GM12878 (cell line): Measurements from ENCODE around the gene MGAT5. TPM values are rescaled to one million over a fixed set of nuclear protein-coding genes. Genes with fewer than 3 reads are reported as not detected.

Experiments
- ATAC-seq: fragments of 200-7000 bp; cut with Tn5 transposase; 3 replicates; pipeline ENCODE4 v1.9.1; 2020; ENCODE audit warnings: mild to moderate bottlenecking, moderate library complexity
- BruUV-seq: library from RNA; stranded (reverse); fragments of 400-500 nt; replicated peaks from 2 replicates; lab custom pipeline; 2021; lab: Mats Ljungman, UMichigan
- CTCF ChIA-PET: fragments of 300-600 bp; sonication (Branson Sonifier 250); formaldehyde crosslinking; extraction: SDS; loops from one replicate; lab custom pipeline; 2021; ENCODE audit warnings: inconsistent platforms; lab: Yijun Ruan, JAX
- POLR2A ChIA-PET: fragments of 350-600 bp; formaldehyde crosslinking; extraction: SDS; loops from one replicate; lab custom pipeline; 2021; ENCODE audit warnings: inconsistent platforms; lab: Charles Lee
- RAD21 ChIA-PET: fragments of 300-600 bp; sonication (Branson Sonifier 250); formaldehyde crosslinking; loops from one replicate; lab custom pipeline; 2023; ENCODE audit warnings: antibody characterized with exemption; ENCODE audit not compliant: unreplicated experiment; lab: Charles Lee
- SMC1A ChIA-PET: fragments of 300-600 bp; sonication (Branson Sonifier 250); formaldehyde crosslinking; loops from one replicate; lab custom pipeline; 2023; ENCODE audit not compliant: unreplicated experiment, uncharacterized antibody; lab: Charles Lee
- DNase-seq: peaks from one replicate; pipeline ENCODE4 v3.0.0-alpha.2; 2011; ENCODE audit warnings: low read depth, low spot score
- FAIRE-seq: peaks from 3 replicates; lab custom pipeline; 2011; peaks lifted over from hg19 to GRCh38; lab: Jason Lieb, UNC
- H2AFZ ChIP-seq: 2 replicates; pipeline ENCODE4 v1.6.0; 2011; ENCODE audit warnings: low read depth, low read length, control low read depth; ENCODE audit not compliant: control insufficient read depth
- H3K27ac ChIP-seq: 2 replicates; pipeline ENCODE4 v1.5.1; 2011; ENCODE audit warnings: control low read depth; ENCODE audit not compliant: control insufficient read depth, insufficient read depth
- H3K27me3 ChIP-seq, 2 experiments: replicated peaks in 1 of 2; 2 replicates each; pipeline versions ENCODE4 v1.6.0 to v1.6.1; 2011; ENCODE audit warnings: low read length in 1 of 2; ENCODE audit not compliant: control insufficient read depth in 2 of 2, insufficient read depth in 2 of 2
- H3K36me3 ChIP-seq, 2 experiments: 2 replicates each; pipeline ENCODE4 v1.5.1; 2011; ENCODE audit warnings: low read length in 1 of 2; ENCODE audit not compliant: control insufficient read depth in 2 of 2, insufficient read depth in 2 of 2
- H3K4me1 ChIP-seq: 2 replicates; pipeline ENCODE4 v1.6.1; 2011; ENCODE audit warnings: mild to moderate bottlenecking, low read length, moderate library complexity, mixed read lengths; ENCODE audit not compliant: control insufficient read depth, insufficient read depth
- H3K4me2 ChIP-seq: 2 replicates; pipeline ENCODE4 v1.6.0; 2011; ENCODE audit warnings: control low read depth; ENCODE audit not compliant: control insufficient read depth, insufficient read depth
- H3K4me3 ChIP-seq: fragments of 200-600 bp; sonication (generic); 2 replicates; pipeline ENCODE4 v1.5.1; 2016
- H3K79me2 ChIP-seq: 2 replicates; pipeline ENCODE4 v1.6.0; 2011; ENCODE audit warnings: low read length; ENCODE audit not compliant: control insufficient read depth, insufficient read depth
- H3K9ac ChIP-seq: 2 replicates; pipeline ENCODE4 v1.8.0; 2011; ENCODE audit warnings: low read length, control low read depth, mixed read lengths; ENCODE audit not compliant: control insufficient read depth, insufficient read depth
- H3K9me3 ChIP-seq: replicated peaks from 3 replicates; pipeline ENCODE4 v1.5.1; 2011; ENCODE audit warnings: mild to moderate bottlenecking, low read length; ENCODE audit not compliant: control insufficient read depth, insufficient read depth
- H4K20me1 ChIP-seq: 2 replicates; pipeline ENCODE4 v1.6.0; 2011; ENCODE audit not compliant: control insufficient read depth, insufficient read depth
- CEBPZ ChIP-seq: fragments of 150-350 bp; IDR thresholded peaks from 2 replicates; pipeline ENCODE4 v1.6.1; 2016; ENCODE audit warnings: low read depth, low read length
- ZSCAN29 ChIP-seq: fragments of 450-650 bp; IDR thresholded peaks from 2 replicates; pipeline ENCODE4 v1.6.1; 2017; ENCODE audit warnings: mild to moderate bottlenecking, moderate library complexity
- WGBS: methylation state at CpG from one replicate; pipeline ENCODE4 v1.1.6; 2016; ENCODE audit warnings: low lambda C conversion rate; ENCODE audit not compliant: insufficient replicate concordance, insufficient coverage; ENCODE audit errors: missing lambda C conversion rate; 5-methylcytosine and 5-hydroxymethylcytosine counted together
- in situ Hi-C: fragments of 300-500 bp; cut with MboI; formaldehyde crosslinking; loops from 9 replicates; pipeline ENCODE4 v1.14.3; 2018; ENCODE audit warnings: mixed read lengths
- intact Hi-C: fragments of 100-400 bp; cut with micrococcal nuclease; formaldehyde crosslinking; loops from one replicate; pipeline ENCODE4 v1.14.2; 2022; ENCODE audit not compliant: unreplicated experiment
- polyA plus RNA-seq, 11 experiments: library from polyadenylated mRNA; depleted of rRNA in 4 of 11; unstranded in 6 of 11; stranded (reverse) in 5 of 11; fragments of >200 nt; fragmentation: Nextera tagmentation in 4 of 11; fragmentation: Illumina TruSeq in 1 of 11; extraction: Ambion mirVana in 4 of 11; extraction: Trizol in 1 of 11; gene quantifications; 1 replicate in 1 of 11; 2 replicates in 10 of 11; pipeline versions ENCODE4 v1.2.1 to v1.2.3, GENCODE V29; 2011 to 2016; ENCODE audit warnings: inconsistent platforms in 2 of 11, missing spikeins in 2 of 11, low read depth in 1 of 11
- total RNA-seq, 4 experiments: library from RNA; depleted of rRNA in 3 of 4; stranded (reverse); fragments of >200 nt in 3 of 4; fragmentation: Illumina TruSeq in 1 of 4; extraction: Trizol in 1 of 4; gene quantifications; 2 replicates each; pipeline versions ENCODE4 v1.2.1 to v1.2.3, GENCODE V29; 2013 to 2021

Gene MGAT5
- total and polyA plus RNA-seq, 10 of the 15 experiments (the other 5 are each of a cell fraction or from before 2014, with no cell fraction given) = 4.9 to 104 (median 36.2) TPM

DNA sequence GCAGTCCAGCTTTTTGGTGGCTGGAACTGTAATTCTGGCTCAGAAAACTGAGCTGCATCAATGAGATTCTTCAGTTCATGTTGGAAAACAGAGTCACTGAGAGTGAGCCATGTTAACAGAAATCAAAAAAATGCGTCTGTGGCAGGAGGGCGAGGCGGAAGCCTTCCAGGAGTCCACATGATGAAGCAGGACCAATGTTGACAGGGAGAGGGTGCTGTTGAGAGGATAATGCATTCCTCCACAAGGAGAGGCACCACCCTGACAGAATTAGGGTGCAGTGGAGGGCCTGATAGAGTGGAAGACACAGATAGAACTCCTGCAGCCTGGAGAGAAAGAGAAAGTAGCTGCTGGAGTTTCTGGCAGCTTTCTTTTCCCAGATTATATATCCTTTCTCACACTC, 111.5 kb downstream of the MGAT5 start (continued):
- no peak for TF ChIP-seq CEBPZ

DNA sequence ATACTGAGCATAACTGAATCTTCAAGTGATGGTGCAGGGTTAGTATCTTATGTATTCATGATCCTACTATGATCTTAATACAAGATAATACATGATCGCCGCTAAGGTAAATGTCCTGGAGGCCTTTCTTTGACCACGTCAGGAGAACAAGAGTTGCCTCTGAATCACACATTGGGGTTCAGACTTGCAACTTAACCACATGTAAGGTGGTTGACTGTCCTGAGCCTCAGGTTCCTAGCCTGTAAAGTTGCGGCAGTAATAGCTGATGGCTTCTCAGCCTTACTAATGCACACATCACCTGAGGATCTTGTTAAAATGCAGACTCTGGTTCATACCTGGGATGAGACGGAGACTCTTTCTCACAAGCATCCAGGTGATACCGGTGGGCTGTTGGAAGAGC, 112.5 kb downstream of the MGAT5 start:
- no peak overlapping the region for H3K9ac ChIP-seq
- H3K4me2 ChIP-seq = no peak overlapping the region
- TF ChIP-seq ZSCAN29 = no peak
- POLR2A ChIA-PET = no interaction called here
- H3K36me3 ChIP-seq = peaks cover 4 to 30% of the 10 kb centered on the region in 2 experiments
- intact Hi-C loops = no loop called here
- no peak for FAIRE-seq
- in situ Hi-C loops = no loop called here
- WGBS = 97% methylated on average over 6 of the region's 6 CpGs
- CTCF ChIA-PET = interaction anchor here (2.9 kb wide), 1 partner anchor 46 kb away, joined by 14 read pairs; no protein-coding TSS in a partner anchor
- BruUV-seq = no TSS peak
- no peaks in the 10 kb centered on the region for H3K79me2 ChIP-seq
- H3K9me3 ChIP-seq = no peaks in the 10 kb centered on the region
- RAD21 ChIA-PET = interaction anchor here (1.1 to 1.5 kb wide), 2 partner anchors 46 to 91 kb away, joined by 3 to 4 read pairs; no protein-coding TSS in a partner anchor
- no peak overlapping the region for H3K27ac ChIP-seq
- peaks cover 18% of the 10 kb centered on the region for H3K4me1 ChIP-seq
- no peak overlapping the region for H2AFZ ChIP-seq
- DNase-seq = no peak
- no peak overlapping the region for H3K4me3 ChIP-seq
- ATAC-seq = no peak
- no peaks in the 10 kb centered on the region for H4K20me1 ChIP-seq
- SMC1A ChIA-PET = no interaction called here
- no peaks in the 10 kb centered on the region for H3K27me3 ChIP-seq
